Endothelial cell of umbilical vein (primary cell): ENCODE results near the gene MOB3C. TPM values are rescaled to one million over a fixed set of nuclear protein-coding genes. Genes with fewer than 3 reads are reported as not detected.

Experiments
- BruUV-seq: library from RNA; stranded (reverse); fragments of 400-500 nt; replicated peaks from 2 replicates; lab custom pipeline; 2021; lab: Mats Ljungman, UMichigan
- CTCF ChIA-PET: fragments of 300-600, 350-600 bp; sonication (Branson Sonifier 250); formaldehyde crosslinking; loops from one replicate; lab custom pipeline; 2021; ENCODE audit warnings: antibody characterized with exemption, inconsistent platforms; lab: Charles Lee
- POLR2A ChIA-PET: fragments of 300-600, 350-600 bp; sonication (Branson Sonifier 250); formaldehyde crosslinking; loops from one replicate; lab custom pipeline; 2021; ENCODE audit warnings: antibody characterized with exemption, inconsistent platforms; lab: Charles Lee
- DNase-seq: peaks from one replicate; pipeline ENCODE4 v3.0.0-alpha.2; 2011; ENCODE audit warnings: low read depth, low spot score
- FAIRE-seq: peaks from 2 replicates; lab custom pipeline; 2011; peaks lifted over from hg19 to GRCh38; lab: Jason Lieb, UNC
- H2AFZ ChIP-seq: 2 replicates; pipeline ENCODE4 v1.6.0; 2012; ENCODE audit warnings: low read depth, low read length, control low read depth, inconsistent platforms
- H3K27ac ChIP-seq: 2 replicates; pipeline ENCODE4 v1.5.1; 2011; ENCODE audit warnings: low read depth, mild to moderate bottlenecking, control low read depth, low read length, moderate library complexity; ENCODE audit not compliant: insufficient read depth
- H3K27me3 ChIP-seq, 2 experiments: 2 replicates each; pipeline versions ENCODE4 v1.6.0 to v1.6.1; 2011; ENCODE audit warnings: low read length in 2 of 2, mixed read lengths in 1 of 2; ENCODE audit not compliant: control insufficient read depth in 2 of 2, insufficient read depth in 2 of 2
- H3K36me3 ChIP-seq, 2 experiments: 2 replicates in 1 of 2; 3 replicates in 1 of 2; pipeline ENCODE4 v1.5.1; 2011; ENCODE audit warnings: low read length in 2 of 2, mild to moderate bottlenecking in 1 of 2, moderate library complexity in 1 of 2; ENCODE audit not compliant: control insufficient read depth in 2 of 2, insufficient read depth in 2 of 2; ENCODE audit errors: extremely low read depth in 1 of 2
- H3K4me1 ChIP-seq: 3 replicates; pipeline ENCODE4 v1.5.1; 2011; ENCODE audit warnings: mild to moderate bottlenecking, low read length; ENCODE audit not compliant: control insufficient read depth, insufficient read depth; ENCODE audit errors: extremely low read depth
- H3K4me2 ChIP-seq: 2 replicates; pipeline ENCODE4 v1.6.1; 2011; ENCODE audit warnings: low read length, control low read depth, mixed read lengths; ENCODE audit not compliant: insufficient read depth
- H3K4me3 ChIP-seq, 3 experiments: fragments of 200-600 bp in 1 of 3; sonication (generic), shearing (Covaris generic) in 1 of 3; replicated peaks in 1 of 3; 2 replicates each; pipeline ENCODE4 v1.5.1; 2011 to 2016; ENCODE audit warnings: control low read depth in 3 of 3, low read length in 3 of 3, mild to moderate bottlenecking in 2 of 3, inconsistent platforms in 1 of 3, low read depth in 1 of 3, moderate library complexity in 1 of 3; ENCODE audit not compliant: insufficient read depth in 1 of 3
- H3K79me2 ChIP-seq: 2 replicates; pipeline ENCODE4 v1.6.0; 2012; ENCODE audit warnings: low read length, inconsistent platforms; ENCODE audit not compliant: control insufficient read depth, insufficient read depth
- H3K9ac ChIP-seq: replicated peaks from 2 replicates; pipeline ENCODE3; 2011; ENCODE audit warnings: low read length, control low read depth; ENCODE audit not compliant: insufficient read depth; ENCODE audit errors: extremely low read depth
- H3K9me1 ChIP-seq: replicated peaks from 3 replicates; pipeline ENCODE4 v1.6.0; 2011; ENCODE audit warnings: mild to moderate bottlenecking, low read length; ENCODE audit not compliant: control insufficient read depth, insufficient read depth; ENCODE audit errors: extremely low read depth
- H3K9me3 ChIP-seq: replicated peaks from 2 replicates; pipeline ENCODE4 v1.5.1; 2012; ENCODE audit warnings: low read length, inconsistent platforms; ENCODE audit not compliant: control insufficient read depth, insufficient read depth
- H4K20me1 ChIP-seq: replicated peaks from 2 replicates; pipeline ENCODE3; 2011; ENCODE audit warnings: mild to moderate bottlenecking, low read length; ENCODE audit not compliant: control insufficient read depth, insufficient read depth; ENCODE audit errors: extremely low read depth
- EZH2 ChIP-seq: IDR thresholded peaks from 2 replicates; pipeline ENCODE4 v1.6.1; 2012; ENCODE audit warnings: borderline replicate concordance, low read depth, mild to moderate bottlenecking, moderate library complexity, low read length, inconsistent platforms; ENCODE audit not compliant: severe bottlenecking
- FOS ChIP-seq: IDR thresholded peaks from 2 replicates; pipeline ENCODE4 v1.6.1; 2011; ENCODE audit warnings: mild to moderate bottlenecking, low read length, moderate library complexity, borderline replicate concordance; ENCODE audit not compliant: insufficient read depth
- GATA2 ChIP-seq: IDR thresholded peaks from 2 replicates; pipeline ENCODE4 v1.7.0; 2011; ENCODE audit warnings: low read depth, mild to moderate bottlenecking, moderate library complexity, mixed read lengths, low read length; ENCODE audit not compliant: insufficient read length, insufficient read depth
- JUN ChIP-seq: IDR thresholded peaks from 2 replicates; pipeline ENCODE4 v1.6.1; 2011; ENCODE audit warnings: borderline replicate concordance, low read depth; ENCODE audit not compliant: insufficient read length, insufficient read depth
- MYC ChIP-seq: IDR thresholded peaks from one replicate; pipeline ENCODE4 v1.6.1; 2011; ENCODE audit warnings: mild to moderate bottlenecking, low read depth, low read length
- POLR2AphosphoS5 ChIP-seq: IDR thresholded peaks from 2 replicates; pipeline ENCODE4 v1.6.1; 2012; ENCODE audit warnings: low read depth, mild to moderate bottlenecking, control low read depth, low read length, moderate library complexity; ENCODE audit not compliant: insufficient read depth
- dilution Hi-C: fragments of 300-500 bp; cut with MboI; formaldehyde crosslinking; loops from one replicate; pipeline ENCODE4 v1.15.0; 2019; ENCODE audit warnings: low sequenced_read_pairs; ENCODE audit not compliant: extremely low pct_ligation_motif_present
- intact Hi-C: fragments of 100-400 bp; cut with micrococcal nuclease; formaldehyde crosslinking; loops from one replicate; pipeline ENCODE4 v1.10.0; 2022
- polyA plus RNA-seq, 4 experiments: library from polyadenylated mRNA; depleted of rRNA in 3 of 4; stranded (reverse) in 3 of 4; unstranded in 1 of 4; fragments of >200 nt; gene quantifications; 2 replicates each; pipeline versions ENCODE4 v1.2.1 to v1.2.3, GENCODE V29; 2011 to 2012; ENCODE audit warnings: missing spikeins in 1 of 4
- total RNA-seq: library from RNA; stranded (reverse); gene quantifications from 2 replicates; pipeline ENCODE4 v1.2.3, GENCODE V29; 2021
- TF ChIP-seq, protein P1 (sequence below), 2 donors: IDR thresholded peaks; 1 replicate in 1 of 2; 2 replicates in 1 of 2; pipeline ENCODE4 v1.5.1; 2011; ENCODE audit warnings: low read length in 2 of 2, mild to moderate bottlenecking in 2 of 2, moderate library complexity in 2 of 2, control low read depth in 1 of 2, inconsistent platforms in 1 of 2, low read depth in 1 of 2; ENCODE audit not compliant: insufficient read depth in 1 of 2; ENCODE audit errors: extremely low read depth in 1 of 2
- TF ChIP-seq, protein P2 (sequence below): IDR thresholded peaks from 2 replicates; pipeline ENCODE4 v1.6.1; 2011; ENCODE audit not compliant: insufficient read depth, insufficient read length

MOB3C gene
- total and polyA plus RNA-seq, 2 donors (not counting 3 experiments of a cell fraction or from before 2014, with no cell fraction given) = 6.1 to 8.4 TPM

DNA sequence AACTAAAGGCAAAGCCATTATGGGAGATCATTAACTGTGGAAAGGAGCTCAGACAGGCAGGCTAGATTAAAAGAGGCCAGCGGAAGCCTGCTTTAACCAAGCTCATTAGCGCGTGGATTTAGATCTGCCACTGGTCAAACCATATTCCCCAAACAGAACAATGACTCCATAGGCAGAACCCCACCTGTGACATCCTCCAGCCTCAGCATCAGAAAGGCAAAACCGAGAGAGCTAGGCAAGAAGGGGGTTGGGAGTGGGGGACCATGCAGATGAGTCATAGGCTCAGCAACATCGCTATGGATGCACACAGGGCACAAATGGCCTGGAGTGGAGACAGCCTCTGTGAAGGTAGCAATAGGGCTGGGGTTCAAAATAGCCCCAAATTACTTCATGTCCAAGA lies 33.1 kb downstream of the MOB3C start:
- ChIA-PET CTCF (interaction anchor here (0.9 to 2.7 kb wide), 3 partner anchors 21 to 137 kb away, joined by 4 to 9 read pairs (median 6); partner anchors contain the start of gene MKNK1), POLR2A (no interaction called here)
- TF ChIP-seq EZH2 = no peak
- no peak for TF ChIP-seq MYC
- TF ChIP-seq FOS = no peak
- no peak for TF ChIP-seq GATA2
- TF ChIP-seq, protein P1, sequence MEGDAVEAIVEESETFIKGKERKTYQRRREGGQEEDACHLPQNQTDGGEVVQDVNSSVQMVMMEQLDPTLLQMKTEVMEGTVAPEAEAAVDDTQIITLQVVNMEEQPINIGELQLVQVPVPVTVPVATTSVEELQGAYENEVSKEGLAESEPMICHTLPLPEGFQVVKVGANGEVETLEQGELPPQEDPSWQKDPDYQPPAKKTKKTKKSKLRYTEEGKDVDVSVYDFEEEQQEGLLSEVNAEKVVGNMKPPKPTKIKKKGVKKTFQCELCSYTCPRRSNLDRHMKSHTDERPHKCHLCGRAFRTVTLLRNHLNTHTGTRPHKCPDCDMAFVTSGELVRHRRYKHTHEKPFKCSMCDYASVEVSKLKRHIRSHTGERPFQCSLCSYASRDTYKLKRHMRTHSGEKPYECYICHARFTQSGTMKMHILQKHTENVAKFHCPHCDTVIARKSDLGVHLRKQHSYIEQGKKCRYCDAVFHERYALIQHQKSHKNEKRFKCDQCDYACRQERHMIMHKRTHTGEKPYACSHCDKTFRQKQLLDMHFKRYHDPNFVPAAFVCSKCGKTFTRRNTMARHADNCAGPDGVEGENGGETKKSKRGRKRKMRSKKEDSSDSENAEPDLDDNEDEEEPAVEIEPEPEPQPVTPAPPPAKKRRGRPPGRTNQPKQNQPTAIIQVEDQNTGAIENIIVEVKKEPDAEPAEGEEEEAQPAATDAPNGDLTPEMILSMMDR (IDR thresholded peaks at IDR 0.05; ENCODE audit: extremely low read depth in 1 of 2, insufficient read depth in 1 of 2, low read depth in 1 of 2, low read length in 2 of 2) = no peak
- no peak for TF ChIP-seq POLR2AphosphoS5
- TF ChIP-seq, protein P2, sequence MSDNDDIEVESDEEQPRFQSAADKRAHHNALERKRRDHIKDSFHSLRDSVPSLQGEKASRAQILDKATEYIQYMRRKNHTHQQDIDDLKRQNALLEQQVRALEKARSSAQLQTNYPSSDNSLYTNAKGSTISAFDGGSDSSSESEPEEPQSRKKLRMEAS = no peak
- TF ChIP-seq JUN = no peak
- DNase-seq (no peak), FAIRE-seq (no peak)
- peaks cover 6 to 12% of the 10 kb centered on the region in 2 experiments for H3K36me3 ChIP-seq
- H3K4me3 ChIP-seq = no peak overlapping the region
- no peaks in the 10 kb centered on the region for H3K9me3 ChIP-seq
- no TSS peak for BruUV-seq
- H3K79me2 ChIP-seq = no peaks in the 10 kb centered on the region
- no peaks in the 10 kb centered on the region for H4K20me1 ChIP-seq
- intact Hi-C loops (no loop called here), dilution Hi-C loops (no loop called here)
- H3K27ac ChIP-seq = no peak overlapping the region
- H3K9me1 ChIP-seq = no peaks in the 10 kb centered on the region
- H2AFZ ChIP-seq = no peak overlapping the region
- H3K27me3 ChIP-seq = no peaks in the 10 kb centered on the region
- H3K9ac ChIP-seq = no peak overlapping the region
- no peaks in the 10 kb centered on the region for H3K4me1 ChIP-seq
- no peak overlapping the region for H3K4me2 ChIP-seq
